OCI-LY3 (cell line): ENCODE data around the gene LRP5.
"Not testable (repeated sequence)": the region's sequence is repeated elsewhere in the genome, so short reads cannot be mapped to it uniquely, and the experiment has no call there.

Source experiments
- H2AFZ ChIP-seq: fragments of 200-600, 300-600 bp; shearing (Covaris generic); 2 replicates; pipeline ENCODE4 v1.6.0; 2014; ENCODE audit warnings: antibody characterized with exemption, low read depth, low read length
- H3K27ac ChIP-seq: fragments of 200-600, 300-600 bp; sonication (generic); 2 replicates; pipeline ENCODE4 v1.5.1; 2014; ENCODE audit warnings: mild to moderate bottlenecking, low read length, moderate library complexity, mixed read lengths
- H3K27me3 ChIP-seq: fragments of 200-600, 300-600 bp; sonication (generic); 2 replicates; pipeline ENCODE4 v1.6.1; 2014; ENCODE audit warnings: low read depth, low read length, mixed read lengths
- H3K36me3 ChIP-seq: fragments of 200-600, 300-600 bp; sonication (generic); replicated peaks from 2 replicates; pipeline ENCODE3; 2014; ENCODE audit warnings: low read depth, low read length, mixed read lengths
- H3K4me1 ChIP-seq: fragments of 300-600, 200-600 bp; sonication (generic); 2 replicates; pipeline ENCODE4 v1.6.1; 2014; ENCODE audit warnings: low read length, mixed read lengths
- H3K4me2 ChIP-seq: fragments of 200-600, 300-600 bp; sonication (generic); 2 replicates; pipeline ENCODE4 v1.6.1; 2014; ENCODE audit warnings: low read length, mixed read lengths
- H3K4me3 ChIP-seq: fragments of 300-600, 200-600 bp; sonication (generic); 2 replicates; pipeline ENCODE4 v1.5.1; 2014; ENCODE audit warnings: antibody characterized with exemption, mild to moderate bottlenecking, low read length, moderate library complexity
- H3K79me2 ChIP-seq: fragments of 300-600, 200-600 bp; shearing (Covaris generic); 2 replicates; pipeline ENCODE4 v1.6.1; 2014; ENCODE audit warnings: mild to moderate bottlenecking, low read length, mixed read lengths
- H3K9ac ChIP-seq: fragments of 300-600, 200-600 bp; shearing (Covaris generic); 2 replicates; pipeline ENCODE4 v1.6.0; 2014; ENCODE audit warnings: mild to moderate bottlenecking, low read length, moderate library complexity
- H3K9me3 ChIP-seq: fragments of 200-600, 300-600 bp; shearing (Covaris generic); 2 replicates; pipeline ENCODE4 v1.6.1; 2014; ENCODE audit warnings: low read length, mixed read lengths; ENCODE audit not compliant: insufficient read depth
- H4K20me1 ChIP-seq: fragments of 200-600, 300-600 bp; sonication (generic); 2 replicates; pipeline ENCODE4 v1.6.1; 2016; ENCODE audit warnings: low read length, mixed read lengths; ENCODE audit not compliant: insufficient read depth
- EZH2phosphoT487 ChIP-seq: fragments of 200-600 bp; shearing (Covaris generic); IDR thresholded peaks from 2 replicates; pipeline ENCODE4 v1.6.1; 2018; ENCODE audit warnings: antibody characterized with exemption, mixed run types, low read depth
- TF ChIP-seq, protein P1 (sequence below): fragments of 200-600, 300-600 bp; sonication (generic); IDR thresholded peaks from 2 replicates; pipeline ENCODE4 v1.5.1; 2014; ENCODE audit warnings: antibody characterized with exemption, low read length, low read depth

Gene LRP5

DNA sequence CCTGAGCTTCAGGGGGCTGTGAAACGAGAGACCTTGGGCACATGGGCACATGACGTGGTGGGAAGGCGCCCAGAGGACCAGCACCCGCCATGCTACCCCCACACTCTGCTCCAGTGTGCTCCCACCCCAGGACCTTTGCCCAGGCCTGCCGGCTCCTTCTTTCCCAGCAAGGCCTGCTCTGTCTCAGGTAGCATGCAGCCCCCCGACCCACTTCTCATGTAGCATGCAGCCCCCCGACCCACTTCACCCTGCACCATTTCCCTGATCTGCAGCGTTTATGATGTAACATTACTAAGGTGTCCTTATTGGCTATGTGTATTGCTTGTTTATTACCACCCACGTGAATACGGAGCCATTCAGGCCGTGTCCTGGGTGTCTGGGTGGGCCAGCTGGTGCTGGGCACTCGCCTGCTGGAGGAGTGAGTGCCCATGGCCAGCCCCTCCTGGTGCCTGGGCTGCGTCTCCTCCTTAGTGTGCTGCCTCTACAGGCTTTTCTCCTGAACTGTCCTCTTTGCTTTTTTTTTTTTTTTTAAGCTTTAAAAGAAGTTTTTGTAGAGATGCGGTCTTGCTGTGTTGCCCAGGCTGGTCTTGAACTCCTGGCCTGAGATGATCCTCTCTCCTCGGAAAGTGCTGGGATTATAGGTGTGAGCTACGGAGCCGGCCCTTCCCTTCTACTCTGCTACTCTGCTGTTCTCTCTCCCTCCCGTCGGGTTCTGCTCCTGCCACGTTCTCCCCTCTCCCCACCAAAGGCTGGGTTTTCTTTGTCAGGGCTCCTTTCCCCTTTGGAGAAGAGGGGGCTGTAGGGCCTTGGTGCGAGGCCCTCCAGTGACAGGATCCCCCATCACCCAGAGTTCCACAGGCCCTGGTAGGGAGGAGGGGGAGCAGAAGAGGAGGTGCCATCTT, 29.4 kb downstream of the LRP5 start:
- no peak overlapping the region for H3K9ac ChIP-seq
- H3K4me2 ChIP-seq = no peak overlapping the region
- no peak overlapping the region for H3K4me3 ChIP-seq
- peaks cover 38% of the 10 kb centered on the region for H4K20me1 ChIP-seq
- peaks cover 22% of the 10 kb centered on the region for H3K79me2 ChIP-seq
- no peak overlapping the region for H2AFZ ChIP-seq
- H3K4me1 ChIP-seq = no peaks in the 10 kb centered on the region
- H3K36me3 ChIP-seq = peaks cover 8% of the 10 kb centered on the region
- H3K9me3 ChIP-seq = no peaks in the 10 kb centered on the region
- no peaks in the 10 kb centered on the region for H3K27me3 ChIP-seq
- TF ChIP-seq, protein P1, sequence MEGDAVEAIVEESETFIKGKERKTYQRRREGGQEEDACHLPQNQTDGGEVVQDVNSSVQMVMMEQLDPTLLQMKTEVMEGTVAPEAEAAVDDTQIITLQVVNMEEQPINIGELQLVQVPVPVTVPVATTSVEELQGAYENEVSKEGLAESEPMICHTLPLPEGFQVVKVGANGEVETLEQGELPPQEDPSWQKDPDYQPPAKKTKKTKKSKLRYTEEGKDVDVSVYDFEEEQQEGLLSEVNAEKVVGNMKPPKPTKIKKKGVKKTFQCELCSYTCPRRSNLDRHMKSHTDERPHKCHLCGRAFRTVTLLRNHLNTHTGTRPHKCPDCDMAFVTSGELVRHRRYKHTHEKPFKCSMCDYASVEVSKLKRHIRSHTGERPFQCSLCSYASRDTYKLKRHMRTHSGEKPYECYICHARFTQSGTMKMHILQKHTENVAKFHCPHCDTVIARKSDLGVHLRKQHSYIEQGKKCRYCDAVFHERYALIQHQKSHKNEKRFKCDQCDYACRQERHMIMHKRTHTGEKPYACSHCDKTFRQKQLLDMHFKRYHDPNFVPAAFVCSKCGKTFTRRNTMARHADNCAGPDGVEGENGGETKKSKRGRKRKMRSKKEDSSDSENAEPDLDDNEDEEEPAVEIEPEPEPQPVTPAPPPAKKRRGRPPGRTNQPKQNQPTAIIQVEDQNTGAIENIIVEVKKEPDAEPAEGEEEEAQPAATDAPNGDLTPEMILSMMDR = no peak
- no peak for TF ChIP-seq EZH2phosphoT487
- no peak overlapping the region for H3K27ac ChIP-seq

DNA sequence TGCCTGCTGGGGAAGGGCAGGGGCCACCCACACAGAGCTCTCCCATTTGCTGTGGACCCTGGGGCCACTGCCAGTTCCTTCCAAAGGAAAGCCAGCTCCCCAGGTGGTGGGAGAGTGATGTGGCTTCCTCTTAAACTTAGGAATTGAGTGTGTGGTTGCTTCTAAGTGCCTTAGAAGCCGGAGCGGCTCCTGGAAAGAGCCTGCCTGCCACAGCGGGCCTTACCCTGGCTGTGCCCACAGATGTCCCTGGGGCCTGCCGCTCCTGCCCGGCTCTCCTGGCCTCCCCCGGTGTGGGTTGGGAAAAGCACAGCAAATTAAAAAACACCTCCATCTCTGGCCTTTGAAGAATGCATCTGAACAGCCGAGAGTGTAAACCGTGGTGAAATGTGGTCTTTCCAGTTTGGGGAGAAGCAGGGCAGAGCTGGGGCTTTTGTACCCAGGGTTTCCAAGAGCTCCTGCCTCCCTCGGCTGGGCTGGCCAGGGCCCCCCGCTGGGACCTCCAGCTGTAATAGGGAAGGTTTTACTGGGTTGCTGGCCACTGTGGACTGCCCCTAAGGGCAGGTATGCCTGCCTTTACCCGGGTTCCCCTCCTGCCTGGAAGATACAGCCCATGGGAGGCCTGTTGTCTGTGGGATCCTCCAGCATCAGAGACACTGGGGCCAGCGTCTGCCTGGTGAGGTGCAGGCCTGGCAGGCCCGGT, 30.2 kb downstream of the LRP5 start:
- H3K27ac ChIP-seq = no peak overlapping the region
- H3K4me2 ChIP-seq = no peak overlapping the region
- no peaks in the 10 kb centered on the region for H3K4me1 ChIP-seq
- H3K36me3 ChIP-seq = peaks cover 8% of the 10 kb centered on the region
- peaks cover 37% of the 10 kb centered on the region for H4K20me1 ChIP-seq
- peaks cover 25% of the 10 kb centered on the region for H3K79me2 ChIP-seq
- TF ChIP-seq, protein P1 = no peak
- no peak for TF ChIP-seq EZH2phosphoT487
- H3K4me3 ChIP-seq = no peak overlapping the region
- no peaks in the 10 kb centered on the region for H3K27me3 ChIP-seq
- H3K9ac ChIP-seq = no peak overlapping the region
- no peaks in the 10 kb centered on the region for H3K9me3 ChIP-seq
- H2AFZ ChIP-seq = no peak overlapping the region

DNA sequence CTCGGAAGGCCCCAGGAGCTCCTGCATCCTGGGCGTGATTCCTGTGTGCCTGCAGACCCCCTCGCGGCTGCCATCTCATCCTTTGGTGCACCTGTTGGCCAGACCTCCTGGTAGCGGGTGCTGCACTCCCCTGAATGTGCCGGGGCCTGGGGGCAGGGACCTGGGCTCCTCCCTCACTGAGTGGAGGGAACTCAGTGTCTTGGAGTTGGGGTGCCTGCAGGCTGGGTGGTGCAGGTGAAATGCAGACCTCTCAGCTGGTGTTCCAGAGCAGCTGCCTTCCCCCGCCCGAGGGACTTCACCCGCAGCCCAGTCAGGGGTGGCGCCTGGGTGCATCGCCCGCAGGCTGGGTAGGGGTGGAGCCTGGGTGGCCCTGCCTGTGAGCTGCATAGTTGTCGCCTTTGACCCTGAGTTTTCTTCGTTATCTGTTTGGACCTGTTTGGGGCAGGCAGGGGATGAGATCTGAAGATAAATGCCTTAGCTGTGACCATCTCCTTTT, 31.4 kb downstream of the LRP5 start:
- H3K4me2 ChIP-seq = no peak overlapping the region
- H3K9ac ChIP-seq = no peak overlapping the region
- H3K4me1 ChIP-seq = no peaks in the 10 kb centered on the region

DNA sequence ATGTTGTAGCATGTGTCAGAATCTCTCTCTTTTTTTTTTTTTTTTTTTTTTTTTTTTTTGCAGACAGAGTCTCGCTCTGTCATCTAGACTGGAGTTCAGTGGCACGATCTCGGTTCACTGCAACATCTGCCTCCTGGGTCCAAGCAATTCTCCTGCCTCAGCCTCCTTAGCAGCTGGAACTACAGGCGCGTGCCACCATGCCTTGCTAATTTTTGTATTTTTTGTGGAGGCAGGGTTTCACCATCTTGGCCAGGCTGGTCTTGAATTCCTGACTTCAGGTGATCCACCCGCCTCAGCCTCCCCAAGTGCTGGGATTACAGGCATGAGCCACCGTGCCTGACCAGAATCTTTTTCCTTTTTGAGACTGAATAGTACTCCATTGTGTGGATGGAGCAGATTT, 32.4 kb downstream of the LRP5 start:
- H3K9ac ChIP-seq, H3K36me3 ChIP-seq, H2AFZ ChIP-seq, H3K4me3 ChIP-seq, H3K27ac ChIP-seq, H3K27me3 ChIP-seq, H3K4me1 ChIP-seq, H3K4me2 ChIP-seq, H3K9me3 ChIP-seq: not testable (repeated sequence)
- H4K20me1 ChIP-seq = peaks cover 36% of the 10 kb centered on the region
- peaks cover 25% of the 10 kb centered on the region for H3K79me2 ChIP-seq

More for the DNA sequence above, 31.4 kb downstream of the LRP5 start:
- peaks cover 31% of the 10 kb centered on the region for H4K20me1 ChIP-seq
- H3K27ac ChIP-seq = no peak overlapping the region
- no peaks in the 10 kb centered on the region for H3K27me3 ChIP-seq
- H3K4me3 ChIP-seq = no peak overlapping the region
- H3K79me2 ChIP-seq = peaks cover 25% of the 10 kb centered on the region
- no peaks in the 10 kb centered on the region for H3K9me3 ChIP-seq
- TF ChIP-seq, protein P1 = no peak
- no peak for TF ChIP-seq EZH2phosphoT487
- H2AFZ ChIP-seq = no peak overlapping the region
- H3K36me3 ChIP-seq = peaks cover 8% of the 10 kb centered on the region
